WTC11 (cell line): ENCODE measurements around the gene CEP192. TPM values are rescaled to one million over a fixed set of nuclear protein-coding genes. Genes with fewer than 3 reads are reported as not detected.

ENCODE experiments used
- ATAC-seq: fragments of 200-7000 bp; cut with Tn5 transposase; 2 replicates; pipeline ENCODE4 v1.10.0; 2021; ENCODE audit warnings: mild to moderate bottlenecking, moderate library complexity
- CTCF ChIA-PET: fragments of 300-600 bp; sonication (Branson Sonifier 250); formaldehyde crosslinking; loops from one replicate; lab custom pipeline; 2021; ENCODE audit warnings: antibody characterized with exemption; lab: Charles Lee
- POLR2A ChIA-PET: fragments of 350-600 bp; sonication (Branson Sonifier 250); formaldehyde crosslinking; loops from one replicate; lab custom pipeline; 2021; ENCODE audit warnings: antibody characterized with exemption; lab: Charles Lee
- DNase-seq: peaks from one replicate; pipeline ENCODE4 v3.0.0; 2021; ENCODE audit warnings: low spot score
- H3K27ac Mint-ChIP-seq: 2 replicates; pipeline ENCODE4 v1.8.0; 2021; ENCODE audit warnings: mixed read lengths
- H3K27me3 Mint-ChIP-seq: 2 replicates; pipeline ENCODE4 v1.8.0; 2021; ENCODE audit warnings: low read depth, mild to moderate bottlenecking, moderate library complexity, mixed read lengths
- H3K36me3 Mint-ChIP-seq: 2 replicates; pipeline ENCODE4 v1.8.0; 2021; ENCODE audit warnings: mixed read lengths
- H3K4me1 Mint-ChIP-seq: 2 replicates; pipeline ENCODE4 v1.8.0; 2022; ENCODE audit warnings: mixed read lengths
- H3K4me3 Mint-ChIP-seq: 2 replicates; pipeline ENCODE4 v1.8.0; 2021; ENCODE audit warnings: mild to moderate bottlenecking, moderate library complexity, mixed read lengths
- H3K9me3 Mint-ChIP-seq: 2 replicates; pipeline ENCODE4 v1.8.0; 2021; ENCODE audit warnings: mixed read lengths
- AR ChIP-seq: fragments of 250-450 bp; sonication (Bioruptor Pico); IDR thresholded peaks from 2 replicates; pipeline ENCODE4 v1.9.0; 2021; ENCODE audit warnings: mild to moderate bottlenecking
- ATF1 ChIP-seq: sonication (generic); formaldehyde crosslinking; IDR thresholded peaks from 2 replicates; pipeline ENCODE4 v1.8.1; 2023; ENCODE audit warnings: mild to moderate bottlenecking, moderate library complexity, missing genetic modification reagents
- E2F4 ChIP-seq: sonication (generic); formaldehyde crosslinking; IDR thresholded peaks from 2 replicates; pipeline ENCODE4 v1.8.1; 2022; ENCODE audit warnings: low read depth, mild to moderate bottlenecking, moderate library complexity, missing genetic modification reagents, borderline replicate concordance
- ELF4 ChIP-seq: sonication (generic); formaldehyde crosslinking; IDR thresholded peaks from 2 replicates; pipeline ENCODE4 v1.8.1; 2022; ENCODE audit warnings: low read depth, mild to moderate bottlenecking, moderate library complexity, missing genetic modification reagents
- ETV6 ChIP-seq: sonication (generic); formaldehyde crosslinking; IDR thresholded peaks from 2 replicates; pipeline ENCODE4 v1.8.1; 2022; ENCODE audit warnings: mild to moderate bottlenecking, missing genetic modification reagents
- HMGXB4 ChIP-seq: sonication (generic); formaldehyde crosslinking; IDR thresholded peaks from 2 replicates; pipeline ENCODE4 v1.8.1; 2023; ENCODE audit warnings: mild to moderate bottlenecking, moderate library complexity, missing genetic modification reagents
- MXD4 ChIP-seq: fragments of 250-450 bp; sonication (Bioruptor Pico); IDR thresholded peaks from 2 replicates; pipeline ENCODE4 v1.8.0; 2021; ENCODE audit warnings: mild to moderate bottlenecking, moderate library complexity, borderline replicate concordance
- NFATC4 ChIP-seq: fragments of 250-450 bp; sonication (Bioruptor Pico); IDR thresholded peaks from 2 replicates; pipeline ENCODE4 v1.9.0; 2021; ENCODE audit warnings: mild to moderate bottlenecking
- NFE2L1 ChIP-seq: sonication (generic); formaldehyde crosslinking; IDR thresholded peaks from 2 replicates; pipeline ENCODE4 v1.8.1; 2023; ENCODE audit warnings: missing genetic modification reagents
- NR2C2 ChIP-seq: sonication (generic); formaldehyde crosslinking; IDR thresholded peaks from 2 replicates; pipeline ENCODE4 v1.8.0; 2022; ENCODE audit warnings: mild to moderate bottlenecking, missing genetic modification reagents
- TP53 ChIP-seq: sonication (generic); formaldehyde crosslinking; IDR thresholded peaks from 2 replicates; pipeline ENCODE4 v1.8.1; 2023; ENCODE audit warnings: mild to moderate bottlenecking, missing genetic modification reagents
- ZBTB43 ChIP-seq: sonication (generic); formaldehyde crosslinking; IDR thresholded peaks from 2 replicates; pipeline ENCODE4 v1.8.1; 2023; ENCODE audit warnings: mild to moderate bottlenecking, missing genetic modification reagents
- ZNF121 ChIP-seq: sonication (generic); formaldehyde crosslinking; IDR thresholded peaks from 2 replicates; pipeline ENCODE4 v1.8.0; 2023; ENCODE audit warnings: missing genetic modification reagents
- total RNA-seq: library from RNA; stranded (reverse); gene quantifications from 3 replicates; pipeline ENCODE4 v1.2.3, GENCODE V29; 2021

CEP192 gene
- total RNA-seq, 1 experiment from 2014 or later, result 25.4 TPM

- TF ChIP-seq MXD4 (CRISPR knock-in tag) (no peak), ETV6 (no peak)
- TF ChIP-seq, all 79 proteins: peak for 0
These were observed 143.6 kb downstream of the CEP192 start (continued) for GRCh38 chr18:13134551-13135401.

DNA sequence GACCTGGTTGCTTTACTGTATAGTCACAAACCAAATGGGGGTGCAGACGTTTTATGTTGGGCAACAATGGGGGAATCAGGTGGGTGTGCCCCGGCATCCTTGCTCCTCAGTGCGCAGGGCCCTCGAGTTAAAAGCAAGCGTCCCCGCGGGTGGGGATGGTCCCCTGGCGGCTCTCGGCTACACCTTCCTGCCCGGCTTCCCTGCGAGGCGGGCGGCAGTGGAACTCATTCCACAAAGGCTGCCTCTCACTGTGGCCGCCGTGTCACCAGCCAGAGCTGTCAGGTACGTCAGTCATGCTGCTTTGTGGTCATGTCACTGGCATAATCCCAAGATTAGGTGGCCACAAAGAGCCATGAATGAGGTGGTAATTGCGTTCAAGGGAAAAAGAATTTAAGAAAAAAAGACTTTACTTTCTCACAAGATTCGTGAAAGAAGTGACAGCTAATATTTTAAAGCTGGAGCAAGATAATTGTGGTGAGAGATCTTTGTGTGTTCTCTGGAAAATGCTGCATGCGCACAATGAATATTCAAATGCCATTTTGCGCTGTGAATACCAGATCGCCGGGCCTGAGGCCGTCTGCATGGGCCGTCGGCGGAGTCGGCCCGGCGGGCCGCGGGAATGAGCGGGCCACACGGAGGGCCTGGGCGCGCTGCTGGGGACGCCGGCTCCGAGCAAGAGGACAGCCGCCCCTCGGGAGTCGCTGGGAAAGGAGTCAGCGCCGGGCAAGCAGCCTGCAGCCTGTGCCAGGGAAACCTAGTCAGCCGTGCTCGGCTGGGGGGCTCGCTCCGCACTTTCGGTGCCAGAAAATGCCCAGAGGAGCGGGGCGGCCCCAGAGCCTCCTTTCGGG, 145.1 kb downstream of the CEP192 start:
- DNase-seq, result peak; percentile 54
- peak; percentile 74 for ATAC-seq
- TF ChIP-seq TP53 (CRISPR knock-in tag) (0 out of 2 replicates have a peak, but pooled peaks have one; percentile 23), NFE2L1 (CRISPR knock-in tag) (no peak), ELF4 (0 out of 2 replicates have a peak, but pooled peaks have one; percentile 23), ZBTB43 (CRISPR knock-in tag) (0 out of 2 replicates have a peak, but pooled peaks have one; percentile 22)
- Mint-ChIP-seq H3K4me1 (peaks cover 11% of the 10 kb centered on the region; the same call in 1 of the 2 replicates), H3K36me3 (peaks cover 17% of the 10 kb centered on the region), H3K27me3 (peaks cover 47% of the 10 kb centered on the region), H3K27ac (no peak overlapping the region), H3K4me3 (peak overlapping the region; percentile 62), H3K9me3 (peaks cover 30% of the 10 kb centered on the region)
- ChIA-PET CTCF (interaction anchor here (1.2 to 1.8 kb wide), 3 partner anchors 11 to 23 kb away, joined by 3 to 14 read pairs (median 4); no protein-coding TSS in a partner anchor), POLR2A (no interaction called here)

- POLR2A ChIA-PET, result no interaction called here
- H3K27me3 Mint-ChIP-seq, result peaks cover 47% of the 10 kb centered on the region
- CTCF ChIA-PET, result interaction anchor here (0.8 to 1.8 kb wide), 4 partner anchors 12 to 394 kb away, joined by 3 to 14 read pairs (median 4); no protein-coding TSS in a partner anchor
- no peak for TF ChIP-seq AR (CRISPR knock-in tag)
- TF ChIP-seq HMGXB4 (CRISPR knock-in tag), result no peak
- no peak for TF ChIP-seq ZNF121 (CRISPR knock-in tag)
- TF ChIP-seq E2F4 (CRISPR knock-in tag), result no peak
- no peak for TF ChIP-seq ATF1 (CRISPR knock-in tag)
- TF ChIP-seq NFATC4 (CRISPR knock-in tag), result no peak
- no peak for TF ChIP-seq NR2C2
- ATAC-seq (peak; percentile 24), DNase-seq (peak; percentile 22)
- H3K4me1 Mint-ChIP-seq, result peaks cover 11% of the 10 kb centered on the region; the same call in 1 of the 2 replicates
- H3K9me3 Mint-ChIP-seq, result peaks cover 26% of the 10 kb centered on the region
- peak overlapping the region; percentile 62 for H3K4me3 Mint-ChIP-seq
- H3K36me3 Mint-ChIP-seq, result peaks cover 17% of the 10 kb centered on the region
- no peak overlapping the region for H3K27ac Mint-ChIP-seq
These were observed 145.9 kb downstream of the CEP192 start for GRCh38 chr18:13136904-13137669.
